HepG2 (cell line): ENCODE results near the gene DLG5. TPM values are rescaled to one million over a fixed set of nuclear protein-coding genes. Genes with fewer than 3 reads are reported as not detected.

Experiments
- ARHGAP35 ChIP-seq: sonication (generic); formaldehyde crosslinking; IDR thresholded peaks from 2 replicates; pipeline ENCODE4 v1.9.0; 2022; ENCODE audit warnings: mild to moderate bottlenecking, inconsistent platforms, moderate library complexity, missing genetic modification reagents, borderline replicate concordance
- ARID2 ChIP-seq: sonication (generic); formaldehyde crosslinking; IDR thresholded peaks from 2 replicates; pipeline ENCODE4 v1.8.1; 2022; ENCODE audit warnings: mild to moderate bottlenecking, missing genetic modification reagents, borderline replicate concordance
- ASH2L ChIP-seq: fragments of 300-600, 200-600 bp; sonication (generic); IDR thresholded peaks from 2 replicates; pipeline ENCODE4 v1.7.0; 2017; ENCODE audit warnings: low read depth, mild to moderate bottlenecking, moderate library complexity, mixed read lengths, low read length; ENCODE audit not compliant: insufficient read length
- HNRNPH1 ChIP-seq: fragments of 200-400 bp; formaldehyde crosslinking; optimal IDR thresholded peaks from 2 replicates; pipeline ENCODE3; 2017; ENCODE audit warnings: mild to moderate bottlenecking, low read depth, low read length
- MATR3 ChIP-seq: sonication (generic); formaldehyde crosslinking; IDR thresholded peaks from 2 replicates; pipeline ENCODE4 v1.4.0; 2020; ENCODE audit warnings: missing genetic modification reagents
- RNF219 ChIP-seq: sonication (generic); formaldehyde crosslinking; IDR thresholded peaks from 2 replicates; pipeline ENCODE4 v1.5.0; 2020; ENCODE audit warnings: mild to moderate bottlenecking, missing genetic modification reagents
- SNAI1 ChIP-seq: sonication (generic); formaldehyde crosslinking; IDR thresholded peaks from 2 replicates; pipeline ENCODE4 v1.5.0; 2020; ENCODE audit warnings: mild to moderate bottlenecking, missing genetic modification reagents, borderline replicate concordance
- USF2 ChIP-seq, 2 experiments: sonication (generic) in 1 of 2; formaldehyde crosslinking in 1 of 2; IDR thresholded peaks; 2 replicates each; pipeline versions ENCODE4 v1.5.1 to v1.6.1; 2011 to 2020; ENCODE audit warnings: borderline replicate concordance in 1 of 2, low read depth in 1 of 2, low read length in 1 of 2, mild to moderate bottlenecking in 1 of 2, missing genetic modification reagents in 1 of 2, moderate library complexity in 1 of 2
- ZFP36 ChIP-seq: fragments of 150-350 bp; IDR thresholded peaks from 2 replicates; pipeline ENCODE4 v1.6.1; 2018; ENCODE audit warnings: borderline replicate concordance, low read length, low read depth; ENCODE audit not compliant: partially characterized antibody
- ZNF512B ChIP-seq: sonication (generic); formaldehyde crosslinking; IDR thresholded peaks from 2 replicates; pipeline ENCODE4 v1.5.1; 2020; ENCODE audit warnings: missing genetic modification reagents, mild to moderate bottlenecking, borderline replicate concordance
- ZNF564 ChIP-seq: sonication (generic); formaldehyde crosslinking; IDR thresholded peaks from 2 replicates; pipeline ENCODE4 v1.8.1; 2023; ENCODE audit warnings: mild to moderate bottlenecking, missing genetic modification reagents
- ZNF639 ChIP-seq: conservative IDR thresholded peaks from 2 replicates; pipeline ENCODE4 v1.6.1; 2018; ENCODE audit warnings: missing genetic modification reagents
- polyA plus RNA-seq, 8 experiments: library from polyadenylated mRNA; depleted of rRNA in 3 of 8; stranded (reverse) in 7 of 8; unstranded in 1 of 8; fragments of >200 nt; fragmentation: Illumina TruSeq in 4 of 8; extraction: Trizol in 4 of 8; gene quantifications; 2 replicates each; pipeline versions ENCODE4 v1.2.1 to v1.2.3, GENCODE V29; 2011 to 2016; ENCODE audit warnings: low read depth in 4 of 8, missing spikeins in 1 of 8, mixed read lengths in 1 of 8; ENCODE audit not compliant: insufficient read depth in 1 of 8
- total RNA-seq, 5 experiments: library from RNA; depleted of rRNA; stranded (reverse); fragments of >200 nt; fragmentation: Illumina TruSeq; extraction: Trizol; gene quantifications; 2 replicates each; pipeline ENCODE4 v1.2.3, GENCODE V29; 2016; ENCODE audit warnings: low read depth in 1 of 5

DLG5 gene
- total and polyA plus RNA-seq, 2 of the 13 experiments (the other 11 are each of a cell fraction or from before 2014, with no cell fraction given) = 15.5 to 18.2 TPM

GRCh38 chr10:77889277-77889903, 37.2 kb downstream of the DLG5 start (continued):
- no peak for TF ChIP-seq ZNF512B (CRISPR knock-in tag)
- TF ChIP-seq ZNF564 (CRISPR knock-in tag) = no peak
- no peak for TF ChIP-seq MATR3
- no peak for TF ChIP-seq ZFP36
- no peak for TF ChIP-seq ZNF639 (CRISPR knock-in tag)
- TF ChIP-seq ARHGAP35 (CRISPR knock-in tag) = no peak
- TF ChIP-seq ARID2 = no peak
- no peak for TF ChIP-seq RNF219 (CRISPR knock-in tag)
- TF ChIP-seq USF2 (IDR thresholded peaks at IDR 0.05; ENCODE audit: low read depth, low read length) = no peak
- no peak for TF ChIP-seq USF2 (CRISPR knock-in tag; IDR thresholded peaks at IDR 0.05; ENCODE audit: borderline replicate concordance)
- no peak for TF ChIP-seq ASH2L
- no peak for TF ChIP-seq HNRNPH1
- TF ChIP-seq SNAI1 (CRISPR knock-in tag) = no peak
